ENCODE measurements around the gene CDKAL1. TPM values are rescaled to one million over a fixed set of nuclear protein-coding genes. Genes with fewer than 3 reads are reported as not detected.

CDKAL1 gene
- total and polyA plus RNA-seq, 2 of the 8 experiments (the other 6 are each of a cell fraction or from before 2014, with no cell fraction given): 8.4 to 24.6 TPM

DNA sequence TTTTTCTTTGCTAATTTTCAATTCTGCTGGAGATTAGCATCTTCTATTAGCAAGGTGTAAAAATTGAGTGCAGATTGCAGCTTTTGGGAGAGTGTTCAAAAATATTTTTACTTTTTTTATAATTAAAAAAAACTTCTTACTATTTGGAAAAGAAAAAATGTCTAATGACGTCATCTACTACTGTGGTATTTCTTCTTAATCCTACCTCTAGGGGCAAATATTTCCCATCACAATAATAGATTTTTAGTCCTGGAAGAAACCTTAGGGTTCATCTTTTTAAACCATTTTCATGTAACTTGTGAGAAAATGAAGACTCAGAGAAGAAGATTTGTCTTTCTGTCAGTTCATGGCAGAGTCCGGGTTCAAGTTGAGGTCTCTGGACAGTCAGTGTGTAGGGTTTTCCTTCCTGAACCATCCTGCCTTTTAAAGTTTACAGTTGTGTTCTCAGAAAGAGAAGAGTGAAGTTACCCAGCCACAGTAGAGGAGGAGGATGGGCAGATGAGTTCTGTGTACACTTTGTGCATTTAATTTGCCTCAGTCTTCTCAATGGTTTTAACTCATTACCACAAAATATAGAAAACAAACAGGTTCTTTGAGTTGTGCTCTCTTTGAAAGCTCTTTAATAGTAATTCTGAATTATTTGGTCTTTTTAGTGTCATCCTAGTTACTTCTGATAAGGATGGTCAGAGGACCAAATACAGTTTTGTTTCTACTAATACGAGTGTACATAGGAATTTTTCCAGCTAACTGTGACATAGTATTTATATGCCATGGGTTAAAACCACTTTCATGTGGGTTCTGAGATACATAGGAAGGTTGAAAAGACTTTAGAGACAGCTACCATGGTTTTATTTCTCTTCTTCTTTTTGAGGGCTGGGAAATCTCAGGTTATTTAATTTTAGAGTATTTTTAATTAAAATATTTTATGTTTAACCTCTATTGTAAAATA is 184.7 kb downstream of the CDKAL1 start:
- Histone ChIP-seq H3K23me2 (ENCODE audit: low read depth, low read length) (no peaks in the 10 kb centered on the region), H2BK5ac (ENCODE audit: low read depth, low read length) (no peak overlapping the region), H3K27ac (ENCODE audit: low read depth, low read length) (no peak overlapping the region), H2BK120ac (replicated peaks; ENCODE audit: low read depth, low read length) (no peak overlapping the region), H3K14ac (ENCODE audit: insufficient read length) (no peak overlapping the region), H3K18ac (ENCODE audit: extremely low read depth, low read length) (no peak overlapping the region), H3K4me3 (ENCODE audit: extremely low read depth in 1 of 4, insufficient read depth in 2 of 4, low read depth in 3 of 4, low read length in 4 of 4) (no peak overlapping the region), H3K4ac (replicated peaks; ENCODE audit: insufficient read length, low read depth, low read length) (no peak overlapping the region), H3K23ac (ENCODE audit: insufficient read length) (no peak overlapping the region), H2BK15ac (ENCODE audit: low read length) (no peak overlapping the region), H4K5ac (ENCODE audit: insufficient read length, low read depth, low read length) (no peak overlapping the region), H4K91ac (replicated peaks; ENCODE audit: insufficient read length, low read length) (no peak overlapping the region), H3K9ac (replicated peaks in 1 of 4; ENCODE audit: extremely low read depth in 1 of 4, low read depth in 3 of 4, low read length in 3 of 4) (no peak overlapping the region), H3K27me3 (replicated peaks in 1 of 4; ENCODE audit: control insufficient read depth in 3 of 4, extremely low read depth in 1 of 4, insufficient read depth in 3 of 4, low read length in 3 of 4) (no peaks in the 10 kb centered on the region), H3K36me3 (ENCODE audit: control insufficient read depth in 2 of 4, insufficient read depth in 4 of 4, low read length in 3 of 4) (no peaks in the 10 kb centered on the region), H3K9me3 (ENCODE audit: insufficient read depth in 2 of 2, low read depth in 1 of 2, low read length in 1 of 2) (no peaks in the 10 kb centered on the region), H2AFZ (ENCODE audit: low read length) (no peak overlapping the region), H3K4me2 (ENCODE audit: insufficient read depth in 1 of 2, low read depth in 2 of 2, low read length in 2 of 2) (no peak overlapping the region), H2AK5ac (ENCODE audit: low read depth, low read length) (no peak overlapping the region), H4K20me1 (replicated peaks in 1 of 2; ENCODE audit: control insufficient read depth in 1 of 2, insufficient read depth in 2 of 2, low read length in 2 of 2) (no peaks in the 10 kb centered on the region), H2BK12ac (ENCODE audit: low read depth, low read length) (no peak overlapping the region), H3K56ac (replicated peaks; ENCODE audit: insufficient read length, low read depth, low read length) (no peak overlapping the region), H4K8ac (ENCODE audit: extremely low read depth, insufficient read depth, low read length) (no peak overlapping the region), H3K79me1 (ENCODE audit: low read depth, low read length) (no peaks in the 10 kb centered on the region; the same call in 1 of the 2 replicates), H2BK20ac (ENCODE audit: low read length) (no peak overlapping the region), H3K79me2 (ENCODE audit: control insufficient read depth in 1 of 2, insufficient read depth in 2 of 2, low read length in 2 of 2) (peaks cover 0 to 2% of the 10 kb centered on the region in 2 experiments; a peak in 2 of 4 replicates), H3K4me1 (replicated peaks in 1 of 4; ENCODE audit: control insufficient read depth in 3 of 4, insufficient read depth in 4 of 4, low read length in 3 of 4) (peaks cover 0 to 4% (median 0%) of the 10 kb centered on the region in 4 experiments; a peak in 1 of 7 replicates)
- CTCF ChIA-PET (ENCODE audit: partially characterized antibody): no interaction called here
- DNase-seq (ENCODE audit: low read depth in 1 of 2, low spot score in 2 of 2) (no peak), FAIRE-seq (no peak)
- POLR2A ChIA-PET (ENCODE audit: partially characterized antibody): no interaction called here
- WGBS, 2 experiments (ENCODE audit: extremely low coverage in 1 of 2, insufficient coverage in 1 of 2, insufficient read length in 1 of 2, insufficient replicate concordance in 2 of 2, low coverage in 1 of 2, low lambda C conversion rate in 2 of 2, missing lambda C conversion rate in 1 of 2): 88% methylated on average over 3 of the region's 3 CpGs; no CpG with 5 or more reads in 1 of the 2 experiments
- no peak for TF ChIP-seq TAF1 (IDR thresholded peaks at IDR 0.05; ENCODE audit: low read depth, low read length)
- no peak for TF ChIP-seq RFX5 (IDR thresholded peaks at IDR 0.05; ENCODE audit: borderline replicate concordance, low read depth, low read length)
- TF ChIP-seq GABPA (IDR thresholded peaks at IDR 0.05; ENCODE audit: borderline replicate concordance, insufficient read depth, low read length): no peak
- TF ChIP-seq NANOG (IDR thresholded peaks at IDR 0.05; ENCODE audit: insufficient read depth, low read depth, low read length, poor library complexity, severe bottlenecking): no peak
- TF ChIP-seq PHF8 (conservative IDR thresholded peaks at IDR 0.05; ENCODE audit: low read depth, low read length): no peak
- no peak for TF ChIP-seq CHD2 (IDR thresholded peaks at IDR 0.05; ENCODE audit: low read length)
- no peak for TF ChIP-seq SRF (IDR thresholded peaks at IDR 0.05; ENCODE audit: low read depth, low read length)
- TF ChIP-seq BCL11A (IDR thresholded peaks at IDR 0.05; ENCODE audit: low read depth in 2 of 2, low read length in 2 of 2): no peak
- TF ChIP-seq SP2 (IDR thresholded peaks at IDR 0.05; ENCODE audit: low read length): no peak
- no peak for TF ChIP-seq SIX5 (IDR thresholded peaks at IDR 0.05; ENCODE audit: low read depth, low read length)
- no peak for TF ChIP-seq KDM5A (IDR thresholded peaks at IDR 0.05; ENCODE audit: low read length)
- no peak for TF ChIP-seq GTF2F1 (IDR thresholded peaks at IDR 0.05; ENCODE audit: borderline replicate concordance, low read depth, low read length)
- no peak for TF ChIP-seq CEBPB (IDR thresholded peaks at IDR 0.05; ENCODE audit: low read depth, low read length)

All from H1 (cell line).